GM23248 (cell line): ENCODE data around the gene VPS37B.

Experiments
- EZH2 ChIP-seq: fragments of 200-600 bp; sonication (generic); IDR thresholded peaks from 2 replicates; pipeline ENCODE4 v1.6.1; 2018; ENCODE audit warnings: antibody characterized with exemption, mild to moderate bottlenecking; ENCODE audit not compliant: insufficient read depth, poor library complexity, severe bottlenecking
- EZH2phosphoT487 ChIP-seq: fragments of 200-600 bp; sonication (generic); IDR thresholded peaks from 2 replicates; pipeline ENCODE4 v1.6.1; 2018; ENCODE audit warnings: antibody characterized with exemption, moderate library complexity, mild to moderate bottlenecking, low read depth; ENCODE audit not compliant: insufficient read depth

GRCh38 chr12:122855071-122855829, 40.7 kb downstream of the VPS37B start:
- TF ChIP-seq EZH2phosphoT487, result no peak
- no peak for TF ChIP-seq EZH2
